ENCODE data around the gene LCLAT1.

Gene LCLAT1

DNA sequence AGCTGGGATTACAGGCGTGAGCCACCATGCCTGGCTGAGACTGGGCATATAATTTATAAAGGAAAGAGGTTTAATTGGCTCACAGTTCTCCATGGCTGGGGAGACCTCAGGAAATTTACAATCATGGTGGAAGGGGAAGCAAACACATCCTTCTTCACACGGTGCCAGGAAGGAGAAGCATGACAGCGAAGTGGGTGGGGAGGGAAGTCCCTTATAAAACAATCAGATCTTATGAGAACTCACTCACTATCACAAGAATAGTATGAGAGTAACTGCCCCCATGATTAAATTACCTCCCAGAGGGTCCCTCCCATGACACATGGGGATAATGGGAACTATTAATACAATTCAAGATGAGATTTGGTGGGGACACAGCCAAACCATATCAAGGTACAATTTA is 7.8 kb upstream of the LCLAT1 start:
- Histone ChIP-seq H3K27me3 (ENCODE audit: low read depth, low read length) (peaks cover 7% of the 10 kb centered on the region), H3K9ac (ENCODE audit: low read length) (no peak overlapping the region), H3K4me1 (ENCODE audit: low read length) (peaks cover 13% of the 10 kb centered on the region), H3K36me3 (replicated peaks; ENCODE audit: low read depth, low read length) (no peaks in the 10 kb centered on the region), H3K4me2 (ENCODE audit: low read length) (no peak overlapping the region), H3K27ac (ENCODE audit: low read length) (no peak overlapping the region), H4K20me1 (ENCODE audit: insufficient read depth, low read length) (no peaks in the 10 kb centered on the region), H2AFZ (ENCODE audit: low read depth, low read length) (no peak overlapping the region), H3K79me2 (ENCODE audit: low read length) (no peaks in the 10 kb centered on the region), H3K4me3 (ENCODE audit: low read length) (no peak overlapping the region), H3K9me3 (ENCODE audit: insufficient read depth, low read length) (no peaks in the 10 kb centered on the region)
- TF ChIP-seq EZH2phosphoT487 (IDR thresholded peaks at IDR 0.05; ENCODE audit: low read depth): no peak
- TF ChIP-seq, protein P1, sequence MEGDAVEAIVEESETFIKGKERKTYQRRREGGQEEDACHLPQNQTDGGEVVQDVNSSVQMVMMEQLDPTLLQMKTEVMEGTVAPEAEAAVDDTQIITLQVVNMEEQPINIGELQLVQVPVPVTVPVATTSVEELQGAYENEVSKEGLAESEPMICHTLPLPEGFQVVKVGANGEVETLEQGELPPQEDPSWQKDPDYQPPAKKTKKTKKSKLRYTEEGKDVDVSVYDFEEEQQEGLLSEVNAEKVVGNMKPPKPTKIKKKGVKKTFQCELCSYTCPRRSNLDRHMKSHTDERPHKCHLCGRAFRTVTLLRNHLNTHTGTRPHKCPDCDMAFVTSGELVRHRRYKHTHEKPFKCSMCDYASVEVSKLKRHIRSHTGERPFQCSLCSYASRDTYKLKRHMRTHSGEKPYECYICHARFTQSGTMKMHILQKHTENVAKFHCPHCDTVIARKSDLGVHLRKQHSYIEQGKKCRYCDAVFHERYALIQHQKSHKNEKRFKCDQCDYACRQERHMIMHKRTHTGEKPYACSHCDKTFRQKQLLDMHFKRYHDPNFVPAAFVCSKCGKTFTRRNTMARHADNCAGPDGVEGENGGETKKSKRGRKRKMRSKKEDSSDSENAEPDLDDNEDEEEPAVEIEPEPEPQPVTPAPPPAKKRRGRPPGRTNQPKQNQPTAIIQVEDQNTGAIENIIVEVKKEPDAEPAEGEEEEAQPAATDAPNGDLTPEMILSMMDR (IDR thresholded peaks at IDR 0.05; ENCODE audit: low read depth, low read length): no peak

DNA sequence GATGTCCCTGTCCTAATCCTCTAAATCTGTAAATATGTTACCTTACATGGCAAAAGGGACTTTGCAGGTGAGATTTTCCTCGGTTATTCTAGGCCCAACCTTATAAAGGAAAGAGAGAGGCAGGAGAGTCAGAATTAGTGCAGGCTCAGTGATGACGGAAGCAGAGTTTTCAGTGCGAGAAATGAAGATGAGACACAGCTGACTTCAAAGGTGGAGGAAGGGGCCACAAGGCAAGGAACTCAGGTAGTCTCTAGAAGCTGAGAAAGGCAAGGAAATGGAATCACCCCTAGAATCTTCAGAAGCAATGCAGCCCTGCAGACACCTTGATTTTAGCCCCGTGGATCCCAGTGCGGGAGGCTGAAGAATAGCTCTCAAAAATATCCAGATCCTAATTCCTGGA is 7.2 kb upstream of the LCLAT1 start:
- Histone ChIP-seq H3K9ac (ENCODE audit: low read length) (no peak overlapping the region), H3K36me3 (replicated peaks; ENCODE audit: low read depth, low read length) (no peaks in the 10 kb centered on the region), H2AFZ (ENCODE audit: low read depth, low read length) (no peak overlapping the region), H3K4me2 (ENCODE audit: low read length) (no peak overlapping the region), H3K79me2 (ENCODE audit: low read length) (no peaks in the 10 kb centered on the region), H4K20me1 (ENCODE audit: insufficient read depth, low read length) (no peaks in the 10 kb centered on the region), H3K27me3 (ENCODE audit: low read depth, low read length) (peaks cover 3% of the 10 kb centered on the region), H3K4me1 (ENCODE audit: low read length) (peaks cover 13% of the 10 kb centered on the region), H3K27ac (ENCODE audit: low read length) (no peak overlapping the region), H3K9me3 (ENCODE audit: insufficient read depth, low read length) (no peaks in the 10 kb centered on the region), H3K4me3 (ENCODE audit: low read length) (no peak overlapping the region)
- TF ChIP-seq EZH2phosphoT487 (IDR thresholded peaks at IDR 0.05; ENCODE audit: low read depth): no peak
- TF ChIP-seq, protein P1 (IDR thresholded peaks at IDR 0.05; ENCODE audit: low read depth, low read length): no peak

DNA sequence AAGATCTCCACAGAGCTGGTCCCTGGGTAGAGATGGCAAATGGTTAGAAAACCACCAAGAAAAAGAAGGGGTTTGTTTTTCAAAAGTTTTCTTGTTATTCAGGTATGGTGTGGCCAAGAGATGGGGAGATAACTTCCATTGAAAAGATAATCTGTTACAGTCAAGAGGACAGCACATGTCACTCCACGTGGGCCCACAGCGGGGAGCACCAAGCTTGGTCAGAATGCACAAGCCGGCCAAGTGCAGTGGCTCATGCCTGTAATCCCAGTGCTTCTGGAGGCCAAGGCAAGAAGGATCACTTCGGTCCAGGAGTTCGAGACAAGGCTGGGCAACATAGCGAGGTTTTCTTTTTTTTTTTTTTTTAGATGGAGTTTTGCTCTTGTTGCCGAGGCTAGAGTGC is 6.0 kb upstream of the LCLAT1 start:
- Histone ChIP-seq H3K27ac (ENCODE audit: low read length) (no peak overlapping the region), H3K4me2 (ENCODE audit: low read length) (no peak overlapping the region), H3K9me3 (ENCODE audit: insufficient read depth, low read length) (no peaks in the 10 kb centered on the region), H3K27me3 (ENCODE audit: low read depth, low read length) (peaks cover 7% of the 10 kb centered on the region), H3K4me1 (ENCODE audit: low read length) (peaks cover 13% of the 10 kb centered on the region), H3K9ac (ENCODE audit: low read length) (no peak overlapping the region), H4K20me1 (ENCODE audit: insufficient read depth, low read length) (no peaks in the 10 kb centered on the region), H3K79me2 (ENCODE audit: low read length) (no peaks in the 10 kb centered on the region), H2AFZ (ENCODE audit: low read depth, low read length) (no peak overlapping the region), H3K4me3 (ENCODE audit: low read length) (no peak overlapping the region), H3K36me3 (replicated peaks; ENCODE audit: low read depth, low read length) (no peaks in the 10 kb centered on the region)
- no peak for TF ChIP-seq EZH2phosphoT487 (IDR thresholded peaks at IDR 0.05; ENCODE audit: low read depth)
- TF ChIP-seq, protein P1 (IDR thresholded peaks at IDR 0.05; ENCODE audit: low read depth, low read length): no peak

DNA sequence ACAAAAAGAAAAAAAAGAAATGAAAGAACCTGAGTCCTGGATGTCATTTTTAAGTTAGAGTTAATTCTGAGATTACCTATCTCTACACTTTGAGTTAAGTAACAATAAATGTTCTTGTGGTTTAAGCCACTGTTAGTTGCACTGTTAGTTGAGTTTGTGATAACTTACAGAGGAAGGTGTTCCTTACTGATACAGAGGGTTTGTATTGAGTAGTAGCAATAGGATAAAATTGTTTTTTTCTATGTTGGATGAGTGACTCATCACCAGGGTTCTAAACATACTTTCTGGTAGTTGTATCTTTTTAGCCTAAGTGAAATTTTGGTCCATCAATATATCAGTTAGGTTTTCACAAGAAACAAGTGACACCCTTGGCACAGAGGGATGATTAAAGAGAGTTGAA is 4.0 kb upstream of the LCLAT1 start:
- Histone ChIP-seq H3K27ac (ENCODE audit: low read length) (no peak overlapping the region), H3K4me1 (ENCODE audit: low read length) (peaks cover 9% of the 10 kb centered on the region), H3K9me3 (ENCODE audit: insufficient read depth, low read length) (no peaks in the 10 kb centered on the region)

More for the DNA sequence above, 4.0 kb upstream of the LCLAT1 start:
- H4K20me1 ChIP-seq (ENCODE audit: insufficient read depth, low read length): no peaks in the 10 kb centered on the region
- no peak overlapping the region for H3K4me3 ChIP-seq (ENCODE audit: low read length)
- TF ChIP-seq EZH2phosphoT487 (IDR thresholded peaks at IDR 0.05; ENCODE audit: low read depth): no peak
- TF ChIP-seq, protein P1 (IDR thresholded peaks at IDR 0.05; ENCODE audit: low read depth, low read length): no peak
- no peak overlapping the region for H2AFZ ChIP-seq (ENCODE audit: low read depth, low read length)
- H3K9ac ChIP-seq (ENCODE audit: low read length): no peak overlapping the region
- no peaks in the 10 kb centered on the region for H3K36me3 ChIP-seq (replicated peaks; ENCODE audit: low read depth, low read length)
- H3K27me3 ChIP-seq (ENCODE audit: low read depth, low read length): peaks cover 7% of the 10 kb centered on the region
- no peak overlapping the region for H3K4me2 ChIP-seq (ENCODE audit: low read length)
- peaks cover 10% of the 10 kb centered on the region for H3K79me2 ChIP-seq (ENCODE audit: low read length)

Measured in OCI-LY3 (cell line).